ENCODE data around the gene ENDOG.

Gene ENDOG

DNA sequence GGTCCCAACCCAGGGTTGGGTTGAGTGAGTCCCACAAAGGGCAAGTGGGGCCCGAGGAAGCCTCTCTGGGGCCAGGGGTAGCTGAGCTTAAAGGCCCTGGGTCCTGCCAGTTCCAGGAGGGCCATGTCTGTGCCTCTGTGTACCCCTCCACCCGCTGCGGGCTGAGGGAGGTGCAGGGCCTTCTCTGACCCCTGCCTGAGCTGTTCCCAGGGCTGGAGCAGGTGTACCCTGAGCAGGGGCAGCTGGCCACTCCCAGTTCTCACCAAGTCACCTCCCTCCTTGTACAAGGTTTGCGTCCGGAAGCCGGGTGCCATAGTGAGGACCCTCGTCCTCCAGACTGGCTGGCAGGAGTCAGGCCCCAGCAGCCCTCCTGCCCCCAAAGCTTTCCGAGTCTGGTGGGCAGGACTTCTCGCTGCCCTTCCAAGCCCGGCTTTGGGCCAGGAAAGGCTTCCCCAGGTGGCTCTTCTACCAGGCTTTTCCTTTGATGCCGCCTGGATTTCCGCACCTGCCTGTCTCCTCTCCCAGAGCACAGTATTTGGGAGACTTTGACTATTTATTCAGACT is 9.2 kb upstream of the ENDOG start:
- Histone ChIP-seq H3K79me2 (ENCODE audit: low read length) (no peaks in the 10 kb centered on the region), H3K27ac (ENCODE audit: low read length) (no peak overlapping the region), H2AFZ (ENCODE audit: low read length) (no peak overlapping the region), H3K4me3 (ENCODE audit: low read length) (no peak overlapping the region), H3K27me3 (replicated peaks; ENCODE audit: insufficient read depth, low read length) (no peaks in the 10 kb centered on the region), H3K4me2 (ENCODE audit: low read depth, low read length) (no peak overlapping the region), H3K4me1 (ENCODE audit: low read length) (no peaks in the 10 kb centered on the region), H3K36me3 (replicated peaks; ENCODE audit: insufficient read depth, low read length) (no peaks in the 10 kb centered on the region), H4K20me1 (ENCODE audit: insufficient read depth, low read length) (no peaks in the 10 kb centered on the region), H3K9me2 (replicated peaks; ENCODE audit: insufficient read depth, low read length) (no peaks in the 10 kb centered on the region), H3K9me3 (replicated peaks; ENCODE audit: insufficient read depth, low read length) (no peaks in the 10 kb centered on the region), H3K9ac (ENCODE audit: low read length) (no peak overlapping the region), H3F3A (ENCODE audit: insufficient read depth, low read length) (no peaks in the 10 kb centered on the region)
- DNase-seq = no peak
- TF ChIP-seq, protein P1, sequence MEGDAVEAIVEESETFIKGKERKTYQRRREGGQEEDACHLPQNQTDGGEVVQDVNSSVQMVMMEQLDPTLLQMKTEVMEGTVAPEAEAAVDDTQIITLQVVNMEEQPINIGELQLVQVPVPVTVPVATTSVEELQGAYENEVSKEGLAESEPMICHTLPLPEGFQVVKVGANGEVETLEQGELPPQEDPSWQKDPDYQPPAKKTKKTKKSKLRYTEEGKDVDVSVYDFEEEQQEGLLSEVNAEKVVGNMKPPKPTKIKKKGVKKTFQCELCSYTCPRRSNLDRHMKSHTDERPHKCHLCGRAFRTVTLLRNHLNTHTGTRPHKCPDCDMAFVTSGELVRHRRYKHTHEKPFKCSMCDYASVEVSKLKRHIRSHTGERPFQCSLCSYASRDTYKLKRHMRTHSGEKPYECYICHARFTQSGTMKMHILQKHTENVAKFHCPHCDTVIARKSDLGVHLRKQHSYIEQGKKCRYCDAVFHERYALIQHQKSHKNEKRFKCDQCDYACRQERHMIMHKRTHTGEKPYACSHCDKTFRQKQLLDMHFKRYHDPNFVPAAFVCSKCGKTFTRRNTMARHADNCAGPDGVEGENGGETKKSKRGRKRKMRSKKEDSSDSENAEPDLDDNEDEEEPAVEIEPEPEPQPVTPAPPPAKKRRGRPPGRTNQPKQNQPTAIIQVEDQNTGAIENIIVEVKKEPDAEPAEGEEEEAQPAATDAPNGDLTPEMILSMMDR (IDR thresholded peaks at IDR 0.05; ENCODE audit: low read length) = no peak
- TF ChIP-seq EZH2phosphoT487 (IDR thresholded peaks at IDR 0.05; ENCODE audit: low read length) = no peak

DNA sequence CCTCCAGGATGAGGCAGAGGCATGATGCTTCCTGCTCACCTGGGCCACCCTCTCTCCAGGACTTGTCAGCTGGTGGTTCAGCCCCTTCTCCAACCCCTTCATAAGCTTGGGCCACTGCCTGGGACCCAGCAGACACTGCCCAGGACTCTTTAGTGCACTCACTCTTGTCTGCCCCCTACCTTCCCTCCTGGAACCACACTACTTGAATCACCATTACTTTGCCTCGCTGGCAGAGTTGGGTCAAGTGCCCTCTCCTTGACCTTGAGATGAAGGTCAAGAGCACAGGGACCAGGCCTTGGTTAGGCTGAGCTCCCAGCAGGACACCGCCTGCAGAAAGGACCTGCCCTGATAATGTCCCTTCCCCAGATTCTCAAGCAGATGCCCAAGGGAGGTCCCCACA is 8.5 kb upstream of the ENDOG start:
- Histone ChIP-seq H3K9ac (ENCODE audit: low read length) (no peak overlapping the region), H2AFZ (ENCODE audit: low read length) (no peak overlapping the region), H3K4me2 (ENCODE audit: low read depth, low read length) (no peak overlapping the region), H3K79me2 (ENCODE audit: low read length) (no peaks in the 10 kb centered on the region), H3K27ac (ENCODE audit: low read length) (no peak overlapping the region), H3K9me2 (replicated peaks; ENCODE audit: insufficient read depth, low read length) (no peaks in the 10 kb centered on the region), H3K9me3 (replicated peaks; ENCODE audit: insufficient read depth, low read length) (no peaks in the 10 kb centered on the region), H3F3A (ENCODE audit: insufficient read depth, low read length) (no peaks in the 10 kb centered on the region), H4K20me1 (ENCODE audit: insufficient read depth, low read length) (no peaks in the 10 kb centered on the region), H3K36me3 (replicated peaks; ENCODE audit: insufficient read depth, low read length) (no peaks in the 10 kb centered on the region), H3K4me1 (ENCODE audit: low read length) (no peaks in the 10 kb centered on the region), H3K4me3 (ENCODE audit: low read length) (no peak overlapping the region), H3K27me3 (replicated peaks; ENCODE audit: insufficient read depth, low read length) (no peaks in the 10 kb centered on the region)
- no peak for DNase-seq
- no peak for TF ChIP-seq EZH2phosphoT487 (IDR thresholded peaks at IDR 0.05; ENCODE audit: low read length)
- TF ChIP-seq, protein P1 (IDR thresholded peaks at IDR 0.05; ENCODE audit: low read length) = no peak
- TF ChIP-seq EZH2 (optimal IDR thresholded peaks at IDR 0.05; ENCODE audit: low read depth, low read length) = no peak

DNA sequence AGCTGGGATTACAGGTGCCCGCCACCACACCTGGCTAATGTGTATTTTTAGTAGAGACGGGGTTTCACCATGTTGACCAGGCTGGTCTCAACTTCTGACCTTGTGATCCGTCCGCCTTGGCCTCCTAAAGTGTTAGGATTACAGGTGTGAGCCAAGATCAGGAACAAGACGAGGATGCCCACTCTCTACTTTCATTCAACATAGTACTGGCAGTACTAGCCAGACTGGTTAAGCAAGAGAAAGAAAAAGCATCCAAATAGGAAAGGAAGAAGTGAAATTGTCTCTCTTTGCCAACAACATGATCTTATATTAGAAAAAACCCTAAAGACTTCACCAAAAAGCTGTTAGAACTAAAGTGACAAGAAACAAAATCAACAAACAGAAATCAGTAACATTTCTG is 7.4 kb upstream of the ENDOG start:
- H2AFZ ChIP-seq (ENCODE audit: low read length) = no peak overlapping the region
- no peaks in the 10 kb centered on the region for H3F3A ChIP-seq (ENCODE audit: insufficient read depth, low read length)
- no peak for DNase-seq
- H3K4me1 ChIP-seq (ENCODE audit: low read length) = no peaks in the 10 kb centered on the region
- no peak overlapping the region for H3K4me3 ChIP-seq (ENCODE audit: low read length)
- H4K20me1 ChIP-seq (ENCODE audit: insufficient read depth, low read length) = no peaks in the 10 kb centered on the region
- no peak overlapping the region for H3K4me2 ChIP-seq (ENCODE audit: low read depth, low read length)
- no peak for TF ChIP-seq EZH2phosphoT487 (IDR thresholded peaks at IDR 0.05; ENCODE audit: low read length)
- TF ChIP-seq EZH2 (optimal IDR thresholded peaks at IDR 0.05; ENCODE audit: low read depth, low read length) = no peak
- TF ChIP-seq, protein P1 (IDR thresholded peaks at IDR 0.05; ENCODE audit: low read length) = no peak
- no peak overlapping the region for H3K9ac ChIP-seq (ENCODE audit: low read length)
- H3K27me3 ChIP-seq (replicated peaks; ENCODE audit: insufficient read depth, low read length) = no peaks in the 10 kb centered on the region
- H3K36me3 ChIP-seq (replicated peaks; ENCODE audit: insufficient read depth, low read length) = no peaks in the 10 kb centered on the region
- no peak overlapping the region for H3K27ac ChIP-seq (ENCODE audit: low read length)
- no peaks in the 10 kb centered on the region for H3K9me3 ChIP-seq (replicated peaks; ENCODE audit: insufficient read depth, low read length)
- no peaks in the 10 kb centered on the region for H3K79me2 ChIP-seq (ENCODE audit: low read length)
- H3K9me2 ChIP-seq (replicated peaks; ENCODE audit: insufficient read depth, low read length) = no peaks in the 10 kb centered on the region
